Measurements from ENCODE around the gene FRMD5. TPM values are rescaled to one million over a fixed set of nuclear protein-coding genes. Genes with fewer than 3 reads are reported as not detected.

Gene FRMD5
- total and polyA plus RNA-seq, 2 experiments from 2014 or later = 0.51 to 3.8 TPM

GRCh38 chr15:43872416-43873020, 322.6 kb downstream of the FRMD5 start:
- Histone ChIP-seq H3K36me3 (replicated peaks; ENCODE audit: insufficient read depth, low read depth) (no peaks in the 10 kb centered on the region), H3K4me2 (no peak overlapping the region), H3K4me1 (ENCODE audit: insufficient read depth) (no peaks in the 10 kb centered on the region), H3K79me2 (no peaks in the 10 kb centered on the region), H2AFZ (no peak overlapping the region), H4K20me1 (ENCODE audit: insufficient read depth, poor library complexity, severe bottlenecking) (no peaks in the 10 kb centered on the region), H3K4me3 (no peak overlapping the region), H3K27me3 (no peaks in the 10 kb centered on the region), H3K9me3 (ENCODE audit: low read depth) (no peaks in the 10 kb centered on the region), H3K27ac (no peak overlapping the region), H3K9me2 (replicated peaks; ENCODE audit: insufficient read depth) (no peaks in the 10 kb centered on the region)
- peak; percentile 74 for TF ChIP-seq CTCF (IDR thresholded peaks at IDR 0.05; ENCODE audit: poor library complexity)
- TF ChIP-seq EZH2phosphoT487 (IDR thresholded peaks at IDR 0.05; ENCODE audit: low read depth, severe bottlenecking, unreplicated experiment) = no peak
- peak; percentile 88 for DNase-seq (ENCODE audit: low spot score)
- 66% methylated on average over 6 of the region's 6 CpGs for WGBS (ENCODE audit: low lambda C conversion rate, missing lambda C conversion rate)

GRCh38 chr15:43871835-43872234, 323.2 kb downstream of the FRMD5 start:
- H3K4me3 ChIP-seq = no peak overlapping the region
- H3K36me3 ChIP-seq (replicated peaks; ENCODE audit: insufficient read depth, low read depth) = no peaks in the 10 kb centered on the region
- no peak for TF ChIP-seq EZH2phosphoT487 (IDR thresholded peaks at IDR 0.05; ENCODE audit: low read depth, severe bottlenecking, unreplicated experiment)
- TF ChIP-seq CTCF (IDR thresholded peaks at IDR 0.05; ENCODE audit: poor library complexity) = no peak
- no peak for TF ChIP-seq EZH2 (IDR thresholded peaks at IDR 0.05; ENCODE audit: borderline replicate concordance)
- DNase-seq (ENCODE audit: low spot score) = no peak
- 100% methylated on average over 2 of the region's 2 CpGs for WGBS (ENCODE audit: low lambda C conversion rate, missing lambda C conversion rate)
- no peaks in the 10 kb centered on the region for H4K20me1 ChIP-seq (ENCODE audit: insufficient read depth, poor library complexity, severe bottlenecking)
- H3K79me2 ChIP-seq = no peaks in the 10 kb centered on the region
- no peak overlapping the region for H2AFZ ChIP-seq
- H3K27ac ChIP-seq = no peak overlapping the region
- no peaks in the 10 kb centered on the region for H3K27me3 ChIP-seq
- no peak overlapping the region for H3K4me2 ChIP-seq
- no peaks in the 10 kb centered on the region for H3K9me2 ChIP-seq (replicated peaks; ENCODE audit: insufficient read depth)
- H3K4me1 ChIP-seq (ENCODE audit: insufficient read depth) = no peaks in the 10 kb centered on the region
- H3K9me3 ChIP-seq (ENCODE audit: low read depth) = no peaks in the 10 kb centered on the region

- DNase-seq (ENCODE audit: low spot score) = no peak
- Histone ChIP-seq H4K20me1 (ENCODE audit: insufficient read depth, poor library complexity, severe bottlenecking) (no peaks in the 10 kb centered on the region), H3K27ac (no peak overlapping the region), H3K9me3 (ENCODE audit: low read depth) (no peaks in the 10 kb centered on the region), H3K27me3 (no peaks in the 10 kb centered on the region), H3K79me2 (no peaks in the 10 kb centered on the region), H2AFZ (no peak overlapping the region), H3K4me1 (ENCODE audit: insufficient read depth) (no peaks in the 10 kb centered on the region), H3K36me3 (replicated peaks; ENCODE audit: insufficient read depth, low read depth) (no peaks in the 10 kb centered on the region), H3K9me2 (replicated peaks; ENCODE audit: insufficient read depth) (no peaks in the 10 kb centered on the region), H3K4me3 (no peak overlapping the region), H3K4me2 (no peak overlapping the region)
- WGBS (ENCODE audit: low lambda C conversion rate, missing lambda C conversion rate) = 56% methylated on average over 2 of the region's 2 CpGs
- TF ChIP-seq CTCF (IDR thresholded peaks at IDR 0.05; ENCODE audit: poor library complexity) = no peak
- no peak for TF ChIP-seq EZH2phosphoT487 (IDR thresholded peaks at IDR 0.05; ENCODE audit: low read depth, severe bottlenecking, unreplicated experiment)
- TF ChIP-seq EZH2 (IDR thresholded peaks at IDR 0.05; ENCODE audit: borderline replicate concordance) = no peak
Observed at GRCh38 chr15:43868406-43868805, 326.7 kb downstream of the FRMD5 start.
